ENCODE results near the gene LCN6. TPM values are rescaled to one million over a fixed set of nuclear protein-coding genes. Genes with fewer than 3 reads are reported as not detected.
A peak's percentile ranks its signal among the peaks of the same experiment; 100 is the strongest.

Gene LCN6
- total and polyA plus RNA-seq, 2 of the 13 experiments (the other 11 are each of a cell fraction or from before 2014, with no cell fraction given), result not detected

DNA sequence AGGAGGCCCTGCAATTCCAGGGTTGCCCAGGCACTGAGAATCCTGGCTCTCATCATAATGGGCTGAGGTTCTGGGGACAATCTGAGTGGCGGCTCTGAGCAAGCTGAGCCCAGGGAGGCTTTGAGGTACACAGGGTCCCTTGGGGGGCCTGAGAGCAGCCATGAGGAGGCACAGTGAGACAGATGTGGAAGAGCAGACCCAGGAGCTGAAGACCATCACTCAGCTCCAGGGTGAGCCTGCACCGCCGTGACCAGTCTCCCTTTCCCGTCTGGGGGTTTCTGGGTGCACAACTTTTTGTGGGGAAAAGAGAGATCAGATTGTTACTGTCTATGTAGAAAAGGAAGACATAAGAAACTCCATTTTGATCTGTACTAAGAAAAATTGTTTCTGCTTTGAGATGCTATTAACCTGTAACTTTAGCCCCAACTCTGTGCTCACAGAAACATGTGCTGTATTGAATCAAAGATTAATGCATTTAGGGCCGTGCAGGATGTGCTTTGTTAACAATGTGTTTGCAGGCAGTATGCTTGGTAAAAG is 48.0 kb upstream of the LCN6 start, which contains the start of gene CCDC183 (continued):
- no peak for TF ChIP-seq AHDC1 (CRISPR knock-in tag; IDR thresholded peaks at IDR 0.05; ENCODE audit: borderline replicate concordance)
- no peak for TF ChIP-seq NFKBIZ (CRISPR knock-in tag; IDR thresholded peaks at IDR 0.05)
- TF ChIP-seq, protein P1, sequence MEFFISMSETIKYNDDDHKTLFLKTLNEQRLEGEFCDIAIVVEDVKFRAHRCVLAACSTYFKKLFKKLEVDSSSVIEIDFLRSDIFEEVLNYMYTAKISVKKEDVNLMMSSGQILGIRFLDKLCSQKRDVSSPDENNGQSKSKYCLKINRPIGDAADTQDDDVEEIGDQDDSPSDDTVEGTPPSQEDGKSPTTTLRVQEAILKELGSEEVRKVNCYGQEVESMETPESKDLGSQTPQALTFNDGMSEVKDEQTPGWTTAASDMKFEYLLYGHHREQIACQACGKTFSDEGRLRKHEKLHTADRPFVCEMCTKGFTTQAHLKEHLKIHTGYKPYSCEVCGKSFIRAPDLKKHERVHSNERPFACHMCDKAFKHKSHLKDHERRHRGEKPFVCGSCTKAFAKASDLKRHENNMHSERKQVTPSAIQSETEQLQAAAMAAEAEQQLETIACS (CRISPR knock-in tag; IDR thresholded peaks at IDR 0.05), result no peak
- TF ChIP-seq, protein P2, sequence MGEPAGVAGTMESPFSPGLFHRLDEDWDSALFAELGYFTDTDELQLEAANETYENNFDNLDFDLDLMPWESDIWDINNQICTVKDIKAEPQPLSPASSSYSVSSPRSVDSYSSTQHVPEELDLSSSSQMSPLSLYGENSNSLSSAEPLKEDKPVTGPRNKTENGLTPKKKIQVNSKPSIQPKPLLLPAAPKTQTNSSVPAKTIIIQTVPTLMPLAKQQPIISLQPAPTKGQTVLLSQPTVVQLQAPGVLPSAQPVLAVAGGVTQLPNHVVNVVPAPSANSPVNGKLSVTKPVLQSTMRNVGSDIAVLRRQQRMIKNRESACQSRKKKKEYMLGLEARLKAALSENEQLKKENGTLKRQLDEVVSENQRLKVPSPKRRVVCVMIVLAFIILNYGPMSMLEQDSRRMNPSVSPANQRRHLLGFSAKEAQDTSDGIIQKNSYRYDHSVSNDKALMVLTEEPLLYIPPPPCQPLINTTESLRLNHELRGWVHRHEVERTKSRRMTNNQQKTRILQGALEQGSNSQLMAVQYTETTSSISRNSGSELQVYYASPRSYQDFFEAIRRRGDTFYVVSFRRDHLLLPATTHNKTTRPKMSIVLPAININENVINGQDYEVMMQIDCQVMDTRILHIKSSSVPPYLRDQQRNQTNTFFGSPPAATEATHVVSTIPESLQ (CRISPR knock-in tag; conservative IDR thresholded peaks at IDR 0.05), result no peak
- TF ChIP-seq ZNF598 (CRISPR knock-in tag; IDR thresholded peaks at IDR 0.05; ENCODE audit: borderline replicate concordance), result 0 out of 2 replicates have a peak, but pooled peaks have one; percentile 12
- no peak for TF ChIP-seq ZNF678 (CRISPR knock-in tag; IDR thresholded peaks at IDR 0.05)
- no peak for TF ChIP-seq MAF1 (CRISPR knock-in tag; IDR thresholded peaks at IDR 0.05; ENCODE audit: borderline replicate concordance)
- no peak for TF ChIP-seq GTF3A (CRISPR knock-in tag; conservative IDR thresholded peaks at IDR 0.05)
- no peak for TF ChIP-seq TBX3 (IDR thresholded peaks at IDR 0.05; ENCODE audit: borderline replicate concordance)
- TF ChIP-seq ZNF558 (CRISPR knock-in tag; IDR thresholded peaks at IDR 0.05; ENCODE audit: borderline replicate concordance), result 0 out of 2 replicates have a peak, but pooled peaks have one; percentile 22
- no peak for TF ChIP-seq CBX1 (IDR thresholded peaks at IDR 0.05; ENCODE audit: low read depth)
- no peak for TF ChIP-seq GFI1 (CRISPR knock-in tag; IDR thresholded peaks at IDR 0.05; ENCODE audit: borderline replicate concordance)
- TF ChIP-seq ZMYM4 (CRISPR knock-in tag; IDR thresholded peaks at IDR 0.05), result no peak
- TF ChIP-seq, protein P3, sequence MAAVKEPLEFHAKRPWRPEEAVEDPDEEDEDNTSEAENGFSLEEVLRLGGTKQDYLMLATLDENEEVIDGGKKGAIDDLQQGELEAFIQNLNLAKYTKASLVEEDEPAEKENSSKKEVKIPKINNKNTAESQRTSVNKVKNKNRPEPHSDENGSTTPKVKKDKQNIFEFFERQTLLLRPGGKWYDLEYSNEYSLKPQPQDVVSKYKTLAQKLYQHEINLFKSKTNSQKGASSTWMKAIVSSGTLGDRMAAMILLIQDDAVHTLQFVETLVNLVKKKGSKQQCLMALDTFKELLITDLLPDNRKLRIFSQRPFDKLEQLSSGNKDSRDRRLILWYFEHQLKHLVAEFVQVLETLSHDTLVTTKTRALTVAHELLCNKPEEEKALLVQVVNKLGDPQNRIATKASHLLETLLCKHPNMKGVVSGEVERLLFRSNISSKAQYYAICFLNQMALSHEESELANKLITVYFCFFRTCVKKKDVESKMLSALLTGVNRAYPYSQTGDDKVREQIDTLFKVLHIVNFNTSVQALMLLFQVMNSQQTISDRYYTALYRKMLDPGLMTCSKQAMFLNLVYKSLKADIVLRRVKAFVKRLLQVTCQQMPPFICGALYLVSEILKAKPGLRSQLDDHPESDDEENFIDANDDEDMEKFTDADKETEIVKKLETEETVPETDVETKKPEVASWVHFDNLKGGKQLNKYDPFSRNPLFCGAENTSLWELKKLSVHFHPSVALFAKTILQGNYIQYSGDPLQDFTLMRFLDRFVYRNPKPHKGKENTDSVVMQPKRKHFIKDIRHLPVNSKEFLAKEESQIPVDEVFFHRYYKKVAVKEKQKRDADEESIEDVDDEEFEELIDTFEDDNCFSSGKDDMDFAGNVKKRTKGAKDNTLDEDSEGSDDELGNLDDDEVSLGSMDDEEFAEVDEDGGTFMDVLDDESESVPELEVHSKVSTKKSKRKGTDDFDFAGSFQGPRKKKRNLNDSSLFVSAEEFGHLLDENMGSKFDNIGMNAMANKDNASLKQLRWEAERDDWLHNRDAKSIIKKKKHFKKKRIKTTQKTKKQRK (IDR thresholded peaks at IDR 0.05; ENCODE audit: low read length), result no peak
- TF ChIP-seq KDM1A (CRISPR knock-in tag; IDR thresholded peaks at IDR 0.05), result no peak
- TF ChIP-seq ARNT (IDR thresholded peaks at IDR 0.05), result no peak
- no peak for TF ChIP-seq ZBTB3 (CRISPR knock-in tag; IDR thresholded peaks at IDR 0.05; ENCODE audit: borderline replicate concordance, low read depth)
- TF ChIP-seq DMAP1 (CRISPR knock-in tag; IDR thresholded peaks at IDR 0.05), result no peak; the same call in 1 of the 2 replicates
- TF ChIP-seq ZNF660 (CRISPR knock-in tag; IDR thresholded peaks at IDR 0.05; ENCODE audit: borderline replicate concordance, low read depth), result no peak
